Hepatocyte (in vitro differentiated cells): Measurements from ENCODE around the gene HERPUD1.

ENCODE experiments used
- CTCF ChIP-seq: fragments of 200-600 bp; sonication (generic); IDR thresholded peaks from 2 replicates; pipeline ENCODE4 v1.5.1; 2016; ENCODE audit warnings: antibody characterized with exemption, mild to moderate bottlenecking; ENCODE audit not compliant: poor library complexity
- EZH2 ChIP-seq: fragments of 200-600 bp; sonication (generic); IDR thresholded peaks from 2 replicates; pipeline ENCODE4 v1.6.1; 2016; ENCODE audit warnings: antibody characterized with exemption, mild to moderate bottlenecking, borderline replicate concordance
- EZH2phosphoT487 ChIP-seq: fragments of 200-600 bp; sonication (generic); IDR thresholded peaks from one replicate; pipeline ENCODE4 v1.6.1; 2018; ENCODE audit warnings: antibody characterized with exemption, mild to moderate bottlenecking, low read depth, moderate library complexity; ENCODE audit not compliant: unreplicated experiment, severe bottlenecking

DNA sequence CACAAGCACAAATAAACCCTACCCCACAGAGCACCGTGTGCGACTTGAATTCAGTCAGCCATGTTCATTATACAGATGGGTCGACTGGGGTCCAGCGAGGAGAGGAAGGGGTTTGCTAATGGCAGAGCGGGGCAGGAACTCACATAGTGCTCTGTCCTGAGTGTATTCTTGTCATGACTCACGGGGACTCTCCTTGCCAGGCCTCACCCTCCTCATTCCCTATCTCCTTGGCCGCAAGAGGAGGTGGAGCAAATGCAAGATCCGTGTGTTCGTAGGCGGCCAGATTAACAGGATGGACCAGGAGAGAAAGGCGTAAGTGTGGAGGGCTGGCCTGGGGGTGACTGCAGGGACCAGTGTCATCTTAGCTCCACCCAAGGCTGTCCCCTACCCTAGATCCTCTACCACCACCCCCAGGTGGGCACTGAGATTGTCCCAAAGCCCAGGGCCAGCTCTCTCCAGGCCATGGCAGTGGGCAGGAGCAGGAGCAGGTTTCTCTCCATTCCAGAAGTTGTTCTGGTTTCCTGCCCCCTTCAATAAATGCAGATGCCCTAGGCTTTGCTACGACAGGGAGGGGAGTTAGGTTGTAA is 37.5 kb upstream of the HERPUD1 start:
- TF ChIP-seq CTCF (no peak), EZH2 (no peak), EZH2phosphoT487 (no peak)
